Liver (tissue), 9 donors: ENCODE data around the gene PTPN14. TPM values are rescaled to one million over a fixed set of nuclear protein-coding genes. Genes with fewer than 3 reads are reported as not detected.

Source experiments
- DNase-seq: peaks from one replicate; pipeline ENCODE4 v3.0.0-alpha.2; 2017; ENCODE audit warnings: low spot score
- H3K27ac ChIP-seq, 2 donors: one replicate each; pipeline ENCODE4 v1.7.0; 2013; ENCODE audit warnings: inconsistent platforms in 2 of 2, low read length in 2 of 2, control low read depth in 1 of 2, low read depth in 1 of 2, mild to moderate bottlenecking in 1 of 2
- H3K27me3 ChIP-seq, 4 donors: one replicate each; pipeline versions ENCODE4 v1.6.1 to v1.7.0; 2013; ENCODE audit warnings: low read length in 3 of 4, inconsistent platforms in 1 of 4, mild to moderate bottlenecking in 1 of 4, moderate library complexity in 1 of 4; ENCODE audit not compliant: control insufficient read depth in 4 of 4, insufficient read depth in 4 of 4
- H3K36me3 ChIP-seq, 4 donors: one replicate each; pipeline versions ENCODE4 v1.6.1 to v1.7.0; 2013; ENCODE audit warnings: low read length in 3 of 4, mild to moderate bottlenecking in 3 of 4, low read depth in 1 of 4, moderate library complexity in 1 of 4; ENCODE audit not compliant: control insufficient read depth in 4 of 4, insufficient read depth in 3 of 4
- H3K4me1 ChIP-seq, 4 donors: one replicate each; pipeline versions ENCODE4 v1.6.1 to v1.7.0; 2013; ENCODE audit warnings: low read length in 3 of 4, mild to moderate bottlenecking in 3 of 4, moderate library complexity in 1 of 4; ENCODE audit not compliant: control insufficient read depth in 4 of 4, insufficient read depth in 4 of 4
- H3K4me3 ChIP-seq, 3 donors: one replicate each; pipeline versions ENCODE4 v1.6.1 to v1.7.0; 2013; ENCODE audit warnings: low read length in 3 of 3, control low read depth in 1 of 3, low read depth in 1 of 3, mild to moderate bottlenecking in 1 of 3
- H3K9ac ChIP-seq, 2 donors: one replicate each; pipeline ENCODE4 v1.7.0; 2013; ENCODE audit warnings: low read length in 2 of 2, mild to moderate bottlenecking in 2 of 2, moderate library complexity in 2 of 2, control low read depth in 1 of 2, low read depth in 1 of 2
- H3K9me3 ChIP-seq, 4 donors: one replicate each; pipeline versions ENCODE4 v1.6.1 to v1.7.0; 2013; ENCODE audit warnings: low read length in 3 of 4; ENCODE audit not compliant: control insufficient read depth in 4 of 4
- EGR1 ChIP-seq, 2 donors: IDR thresholded peaks; 2 replicates each; pipeline ENCODE4 v1.6.1; 2016 to 2018; ENCODE audit warnings: antibody characterized with exemption in 2 of 2, low read depth in 2 of 2
- FOXA1 ChIP-seq: IDR thresholded peaks from 2 replicates; pipeline ENCODE4 v1.6.1; 2016; ENCODE audit warnings: antibody characterized with exemption
- FOXA2 ChIP-seq: IDR thresholded peaks from 2 replicates; pipeline ENCODE4 v1.6.1; 2016; ENCODE audit warnings: antibody characterized with exemption
- GABPA ChIP-seq, 2 donors: IDR thresholded peaks in 1 of 2; conservative IDR thresholded peaks in 1 of 2; 2 replicates each; pipeline ENCODE4 v1.6.1; 2016; ENCODE audit warnings: antibody characterized with exemption in 2 of 2, mild to moderate bottlenecking in 1 of 2, moderate library complexity in 1 of 2
- HNF4A ChIP-seq, 2 donors: conservative IDR thresholded peaks; 2 replicates each; pipeline ENCODE4 v1.6.1; 2016; ENCODE audit warnings: antibody characterized with exemption in 2 of 2, mild to moderate bottlenecking in 2 of 2
- HNF4G ChIP-seq: IDR thresholded peaks from 2 replicates; pipeline ENCODE4 v1.6.1; 2016; ENCODE audit warnings: antibody characterized with exemption
- JUND ChIP-seq, 2 donors: IDR thresholded peaks; 2 replicates each; pipeline ENCODE4 v1.6.1; 2016; ENCODE audit warnings: antibody characterized with exemption in 2 of 2
- NR2F2 ChIP-seq: IDR thresholded peaks from 2 replicates; pipeline ENCODE4 v1.6.1; 2016; ENCODE audit warnings: antibody characterized with exemption
- RAD21 ChIP-seq, 2 donors: IDR thresholded peaks; 2 replicates each; pipeline ENCODE4 v1.6.1; 2016; ENCODE audit warnings: antibody characterized with exemption in 2 of 2, mild to moderate bottlenecking in 2 of 2
- RXRA ChIP-seq, 2 donors: IDR thresholded peaks; 2 replicates each; pipeline ENCODE4 v1.6.1; 2017 to 2018; ENCODE audit warnings: antibody characterized with exemption in 2 of 2, mild to moderate bottlenecking in 1 of 2
- SP1 ChIP-seq: IDR thresholded peaks from 2 replicates; pipeline ENCODE4 v1.6.1; 2018; ENCODE audit warnings: antibody characterized with exemption, mild to moderate bottlenecking
- WGBS: extraction: QIAGEN DNeasy Blood & Tissue Kit; methylation state at CpG from one replicate; pipeline ENCODE4 v1.1.7; 2013; 5-methylcytosine and 5-hydroxymethylcytosine counted together
- polyA plus RNA-seq, 2 donors: library from polyadenylated mRNA; stranded (reverse) in 1 of 2; unstranded in 1 of 2; fragments of 200-250 nt in 1 of 2; fragments of >200 nt in 1 of 2; fragmentation: Nextera tagmentation in 1 of 2; extraction: Ambion mirVana in 1 of 2; gene quantifications; one replicate each; pipeline versions ENCODE4 v1.2.1 to v1.2.3, GENCODE V29; 2013 to 2015
- total RNA-seq, 2 donors: library from RNA; depleted of rRNA; stranded (reverse); fragments of >200 nt; gene quantifications; one replicate each; pipeline ENCODE4 v1.2.3, GENCODE V29; 2014
- TF ChIP-seq, protein P1 (sequence below): IDR thresholded peaks from 2 replicates; pipeline ENCODE4 v1.6.1; 2016; ENCODE audit warnings: antibody characterized with exemption
- TF ChIP-seq, protein P2 (sequence below): IDR thresholded peaks from 2 replicates; pipeline ENCODE4 v1.6.1; 2016; ENCODE audit warnings: antibody characterized with exemption
- TF ChIP-seq, protein P3 (sequence below): fragments of 150-350 bp; IDR thresholded peaks from 2 replicates; pipeline ENCODE4 v1.5.1; 2017; ENCODE audit warnings: improper control_type of control experiment, low read depth, low read length; ENCODE audit not compliant: missing input control
- TF ChIP-seq, protein P4 (sequence below): IDR thresholded peaks from 2 replicates; pipeline ENCODE4 v1.6.1; 2016; ENCODE audit warnings: antibody characterized with exemption, mild to moderate bottlenecking
- TF ChIP-seq, protein P5 (sequence below): IDR thresholded peaks from 2 replicates; pipeline ENCODE4 v1.6.1; 2016; ENCODE audit warnings: antibody characterized with exemption
- donor health status: healthy.
- donor health status: healthy.
- donor health status: healthy.
- donor health status: healthy.
- donor health status: healthy.

Gene PTPN14
- total and polyA plus RNA-seq, 4 donors = 0.54 to 3.2 (median 1.5) TPM

DNA sequence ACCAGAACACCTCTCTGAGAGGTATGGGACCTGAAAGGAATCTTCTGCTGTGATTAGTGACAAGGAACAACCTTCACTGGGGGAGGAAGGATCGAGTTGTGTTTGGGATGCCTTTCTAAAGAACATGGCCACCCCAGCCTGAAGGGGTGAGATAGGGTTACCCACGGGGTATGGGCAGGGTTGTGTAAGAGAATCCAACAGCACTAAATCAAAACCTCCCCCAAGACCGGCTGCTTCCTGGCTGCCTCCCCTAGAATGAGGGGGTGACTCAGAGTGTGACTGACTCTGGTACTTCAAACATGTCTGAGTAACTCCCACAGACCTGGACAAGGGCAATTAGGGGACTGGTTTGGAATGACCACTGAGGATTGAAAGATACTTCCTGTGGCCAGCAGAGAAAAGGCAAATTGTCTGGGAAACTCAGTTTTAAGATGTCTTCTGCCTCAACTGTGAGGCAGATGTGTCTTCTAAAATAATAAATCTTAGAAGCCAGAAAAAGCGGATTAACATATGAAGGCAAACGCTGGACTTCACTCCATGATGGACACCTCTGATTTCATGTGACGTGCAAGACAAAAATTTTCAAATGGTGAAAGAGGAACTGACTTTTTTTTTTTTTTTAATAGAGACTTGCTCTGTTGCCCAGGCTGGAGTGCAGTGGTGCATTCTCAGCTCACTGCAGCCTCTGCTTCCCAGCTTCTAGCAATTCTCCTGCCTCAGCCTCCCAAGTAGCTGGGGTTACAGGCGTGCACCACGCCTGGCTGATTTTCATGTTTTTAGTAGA, 6.7 kb upstream of the PTPN14 start:
- no peaks in the 10 kb centered on the region for H3K4me1 ChIP-seq
- no peak for TF ChIP-seq JUND (IDR thresholded peaks at IDR 0.05)
- TF ChIP-seq HNF4G = no peak
- TF ChIP-seq FOXA2 = no peak
- TF ChIP-seq, protein P1, sequence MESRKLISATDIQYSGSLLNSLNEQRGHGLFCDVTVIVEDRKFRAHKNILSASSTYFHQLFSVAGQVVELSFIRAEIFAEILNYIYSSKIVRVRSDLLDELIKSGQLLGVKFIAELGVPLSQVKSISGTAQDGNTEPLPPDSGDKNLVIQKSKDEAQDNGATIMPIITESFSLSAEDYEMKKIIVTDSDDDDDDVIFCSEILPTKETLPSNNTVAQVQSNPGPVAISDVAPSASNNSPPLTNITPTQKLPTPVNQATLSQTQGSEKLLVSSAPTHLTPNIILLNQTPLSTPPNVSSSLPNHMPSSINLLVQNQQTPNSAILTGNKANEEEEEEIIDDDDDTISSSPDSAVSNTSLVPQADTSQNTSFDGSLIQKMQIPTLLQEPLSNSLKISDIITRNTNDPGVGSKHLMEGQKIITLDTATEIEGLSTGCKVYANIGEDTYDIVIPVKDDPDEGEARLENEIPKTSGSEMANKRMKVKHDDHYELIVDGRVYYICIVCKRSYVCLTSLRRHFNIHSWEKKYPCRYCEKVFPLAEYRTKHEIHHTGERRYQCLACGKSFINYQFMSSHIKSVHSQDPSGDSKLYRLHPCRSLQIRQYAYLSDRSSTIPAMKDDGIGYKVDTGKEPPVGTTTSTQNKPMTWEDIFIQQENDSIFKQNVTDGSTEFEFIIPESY = no peak
- TF ChIP-seq NR2F2 = no peak
- no peak for TF ChIP-seq RXRA (IDR thresholded peaks at IDR 0.05)
- TF ChIP-seq HNF4A (conservative IDR thresholded peaks at IDR 0.05) = no peak
- 68% methylated on average over 8 of the region's 8 CpGs for WGBS
- H3K27ac ChIP-seq = no peak overlapping the region
- no peaks in the 10 kb centered on the region for H3K9me3 ChIP-seq
- no peak overlapping the region for H3K9ac ChIP-seq
- H3K27me3 ChIP-seq = peaks cover 0 to 10% (median 3%) of the 10 kb centered on the region in 4 donors
- DNase-seq = no peak
- no peak overlapping the region for H3K4me3 ChIP-seq
- H3K36me3 ChIP-seq = no peaks in the 10 kb centered on the region

DNA sequence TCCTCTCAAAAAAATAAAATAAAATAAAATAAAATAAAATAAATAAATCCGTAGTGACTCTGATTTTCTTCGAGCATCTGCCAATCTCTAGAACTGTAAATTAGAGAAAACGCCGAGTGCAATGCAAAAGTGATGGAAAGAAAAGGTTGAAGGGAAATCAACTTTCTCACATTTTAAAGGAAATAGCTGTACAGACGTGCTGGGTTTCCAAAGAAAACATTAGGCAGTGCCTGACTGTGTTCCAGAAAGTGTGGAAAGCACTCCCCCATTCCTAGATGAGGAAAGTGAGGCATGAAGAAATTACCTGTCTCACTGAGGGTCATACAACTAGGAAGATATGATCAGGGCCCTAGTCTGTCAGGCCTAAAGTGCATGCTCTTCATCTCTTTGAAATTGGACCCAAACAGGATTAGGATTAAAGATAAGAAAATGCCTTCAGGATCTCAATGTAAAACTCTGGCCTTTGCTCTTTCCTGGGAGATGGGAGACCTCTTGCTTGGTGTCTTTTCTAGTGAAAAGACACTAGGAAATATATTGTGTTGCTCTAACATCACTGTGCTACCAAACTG, 1.8 kb upstream of the PTPN14 start:
- whole genome bisulfite sequencing = 92% methylated on average over 5 of the region's 5 CpGs
- no peak for DNase-seq
- H3K27me3 ChIP-seq = peaks cover 0 to 4% (median 0%) of the 10 kb centered on the region in 4 donors
- H3K9ac ChIP-seq = no peak overlapping the region
- TF ChIP-seq, protein P2, sequence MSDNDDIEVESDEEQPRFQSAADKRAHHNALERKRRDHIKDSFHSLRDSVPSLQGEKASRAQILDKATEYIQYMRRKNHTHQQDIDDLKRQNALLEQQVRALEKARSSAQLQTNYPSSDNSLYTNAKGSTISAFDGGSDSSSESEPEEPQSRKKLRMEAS = no peak
- TF ChIP-seq, protein P3, sequence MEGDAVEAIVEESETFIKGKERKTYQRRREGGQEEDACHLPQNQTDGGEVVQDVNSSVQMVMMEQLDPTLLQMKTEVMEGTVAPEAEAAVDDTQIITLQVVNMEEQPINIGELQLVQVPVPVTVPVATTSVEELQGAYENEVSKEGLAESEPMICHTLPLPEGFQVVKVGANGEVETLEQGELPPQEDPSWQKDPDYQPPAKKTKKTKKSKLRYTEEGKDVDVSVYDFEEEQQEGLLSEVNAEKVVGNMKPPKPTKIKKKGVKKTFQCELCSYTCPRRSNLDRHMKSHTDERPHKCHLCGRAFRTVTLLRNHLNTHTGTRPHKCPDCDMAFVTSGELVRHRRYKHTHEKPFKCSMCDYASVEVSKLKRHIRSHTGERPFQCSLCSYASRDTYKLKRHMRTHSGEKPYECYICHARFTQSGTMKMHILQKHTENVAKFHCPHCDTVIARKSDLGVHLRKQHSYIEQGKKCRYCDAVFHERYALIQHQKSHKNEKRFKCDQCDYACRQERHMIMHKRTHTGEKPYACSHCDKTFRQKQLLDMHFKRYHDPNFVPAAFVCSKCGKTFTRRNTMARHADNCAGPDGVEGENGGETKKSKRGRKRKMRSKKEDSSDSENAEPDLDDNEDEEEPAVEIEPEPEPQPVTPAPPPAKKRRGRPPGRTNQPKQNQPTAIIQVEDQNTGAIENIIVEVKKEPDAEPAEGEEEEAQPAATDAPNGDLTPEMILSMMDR = no peak
- TF ChIP-seq, protein P4, sequence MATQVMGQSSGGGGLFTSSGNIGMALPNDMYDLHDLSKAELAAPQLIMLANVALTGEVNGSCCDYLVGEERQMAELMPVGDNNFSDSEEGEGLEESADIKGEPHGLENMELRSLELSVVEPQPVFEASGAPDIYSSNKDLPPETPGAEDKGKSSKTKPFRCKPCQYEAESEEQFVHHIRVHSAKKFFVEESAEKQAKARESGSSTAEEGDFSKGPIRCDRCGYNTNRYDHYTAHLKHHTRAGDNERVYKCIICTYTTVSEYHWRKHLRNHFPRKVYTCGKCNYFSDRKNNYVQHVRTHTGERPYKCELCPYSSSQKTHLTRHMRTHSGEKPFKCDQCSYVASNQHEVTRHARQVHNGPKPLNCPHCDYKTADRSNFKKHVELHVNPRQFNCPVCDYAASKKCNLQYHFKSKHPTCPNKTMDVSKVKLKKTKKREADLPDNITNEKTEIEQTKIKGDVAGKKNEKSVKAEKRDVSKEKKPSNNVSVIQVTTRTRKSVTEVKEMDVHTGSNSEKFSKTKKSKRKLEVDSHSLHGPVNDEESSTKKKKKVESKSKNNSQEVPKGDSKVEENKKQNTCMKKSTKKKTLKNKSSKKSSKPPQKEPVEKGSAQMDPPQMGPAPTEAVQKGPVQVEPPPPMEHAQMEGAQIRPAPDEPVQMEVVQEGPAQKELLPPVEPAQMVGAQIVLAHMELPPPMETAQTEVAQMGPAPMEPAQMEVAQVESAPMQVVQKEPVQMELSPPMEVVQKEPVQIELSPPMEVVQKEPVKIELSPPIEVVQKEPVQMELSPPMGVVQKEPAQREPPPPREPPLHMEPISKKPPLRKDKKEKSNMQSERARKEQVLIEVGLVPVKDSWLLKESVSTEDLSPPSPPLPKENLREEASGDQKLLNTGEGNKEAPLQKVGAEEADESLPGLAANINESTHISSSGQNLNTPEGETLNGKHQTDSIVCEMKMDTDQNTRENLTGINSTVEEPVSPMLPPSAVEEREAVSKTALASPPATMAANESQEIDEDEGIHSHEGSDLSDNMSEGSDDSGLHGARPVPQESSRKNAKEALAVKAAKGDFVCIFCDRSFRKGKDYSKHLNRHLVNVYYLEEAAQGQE = no peak
- TF ChIP-seq HNF4G (no peak), EGR1 (IDR thresholded peaks at IDR 0.05; ENCODE audit: low read depth in 2 of 2) (no peak), NR2F2 (no peak), FOXA2 (no peak), SP1 (no peak), RAD21 (IDR thresholded peaks at IDR 0.05) (no peak), RXRA (IDR thresholded peaks at IDR 0.05) (no peak), GABPA (IDR thresholded peaks at IDR 0.05 in 1 of 2, conservative IDR thresholded peaks at IDR 0.05 in 1 of 2) (no peak), FOXA1 (no peak)
- TF ChIP-seq, protein P1 = no peak
- TF ChIP-seq, protein P5, sequence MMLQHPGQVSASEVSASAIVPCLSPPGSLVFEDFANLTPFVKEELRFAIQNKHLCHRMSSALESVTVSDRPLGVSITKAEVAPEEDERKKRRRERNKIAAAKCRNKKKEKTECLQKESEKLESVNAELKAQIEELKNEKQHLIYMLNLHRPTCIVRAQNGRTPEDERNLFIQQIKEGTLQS = no peak
- H3K36me3 ChIP-seq = no peaks in the 10 kb centered on the region
- H3K9me3 ChIP-seq = no peaks in the 10 kb centered on the region
- no peak overlapping the region for H3K4me3 ChIP-seq
- no peak overlapping the region for H3K27ac ChIP-seq
- peaks cover 0 to 17% (median 6%) of the 10 kb centered on the region in 4 donors for H3K4me1 ChIP-seq
